Esophagus squamous epithelium (tissue), 4 donors: Measurements from ENCODE around the gene ITPA.

ENCODE experiments used
- CTCF ChIP-seq, 6 experiments: fragments of 450-650 bp in 4 of 6; fragments of 200-600 bp in 2 of 6; sonication (generic) in 2 of 6; IDR thresholded peaks; one replicate each; pipeline ENCODE4 v1.5.1; 2016 to 2019; ENCODE audit warnings: antibody characterized with exemption in 6 of 6, mild to moderate bottlenecking in 4 of 6, moderate library complexity in 4 of 6
- POLR2A ChIP-seq, 4 donors: fragments of 450-650 bp; IDR thresholded peaks; one replicate each; pipeline ENCODE4 v1.6.1; 2017; ENCODE audit warnings: antibody characterized with exemption in 4 of 4, mild to moderate bottlenecking in 4 of 4, moderate library complexity in 3 of 4

- TF ChIP-seq CTCF (IDR thresholded peaks at IDR 0.05): no peak
- TF ChIP-seq POLR2A (IDR thresholded peaks at IDR 0.05): no peak
Measured at GRCh38 chr20:3227506-3227905, 18.2 kb downstream of the ITPA start.
